NK-92 (cell line): ENCODE results near the gene POMT2.

Experiments
- DNase-seq: peaks from one replicate; lab custom pipeline; 2025; ENCODE audit not compliant: unreplicated experiment; lab: John Stamatoyannopoulos, UW

Gene POMT2

DNA sequence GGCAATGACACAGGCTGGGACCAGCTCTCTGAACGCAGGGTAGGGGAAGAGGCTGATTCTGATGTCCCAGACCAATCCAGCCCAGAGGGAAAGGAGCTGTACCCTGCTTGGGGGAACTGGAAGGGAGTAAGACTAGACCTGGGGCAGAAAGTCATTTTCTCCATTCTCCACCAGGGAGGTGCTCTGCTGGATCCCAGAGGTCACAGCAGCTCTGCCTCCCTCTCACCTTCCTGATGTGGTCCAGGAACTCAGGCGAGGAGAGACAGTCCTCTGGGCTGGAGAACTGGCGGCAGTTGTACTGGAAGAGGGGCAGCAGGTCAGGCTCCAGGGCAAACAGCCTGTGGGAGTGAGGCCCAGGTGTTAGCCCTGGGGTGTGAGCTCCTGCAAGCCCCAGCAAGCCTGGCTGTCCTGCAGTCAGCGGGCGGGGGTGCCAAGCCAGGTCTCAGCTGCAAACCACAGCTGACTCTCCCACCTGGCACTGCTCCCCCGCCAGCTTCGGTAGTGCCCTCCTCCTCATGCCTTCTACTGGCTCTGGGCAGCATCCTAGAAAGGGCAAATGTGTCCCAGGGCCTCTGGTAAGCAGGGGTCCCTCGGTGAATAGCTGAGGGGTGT lies 51.6 kb downstream of the POMT2 start:
- no peak for DNase-seq

- DNase-seq: no peak
These were observed 52.6 kb downstream of the POMT2 start for GRCh38 chr14:77267937-77268699.

DNA sequence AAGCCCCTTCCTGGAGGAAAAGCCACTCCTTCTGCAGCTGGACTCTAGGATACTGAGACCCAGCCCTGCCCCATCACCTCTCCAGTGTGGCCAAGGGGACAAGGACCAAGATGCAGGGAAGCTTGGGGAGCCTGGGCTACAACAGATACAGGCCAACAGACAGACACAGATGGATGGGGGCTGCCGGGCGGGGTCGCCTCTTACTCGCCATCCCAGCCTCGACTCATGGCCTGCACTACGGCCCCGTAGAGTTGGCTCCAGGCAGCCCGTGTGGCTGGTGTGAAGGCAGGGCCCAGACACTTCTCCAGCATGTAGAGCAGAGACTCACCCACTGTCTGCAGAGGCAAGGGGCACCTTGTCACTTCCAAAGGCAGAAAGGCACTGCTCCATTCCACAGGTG lies 54.3 kb downstream of the POMT2 start:
- DNase-seq: no peak

- no peak for DNase-seq
These were observed 54.9 kb downstream of the POMT2 start for GRCh38 chr14:77265561-77266335.

- no peak for DNase-seq
These were observed 55.5 kb downstream of the POMT2 start for GRCh38 chr14:77265187-77265515.

- no peak for DNase-seq
These were observed 56.1 kb downstream of the POMT2 start for GRCh38 chr14:77264466-77265186.

DNA sequence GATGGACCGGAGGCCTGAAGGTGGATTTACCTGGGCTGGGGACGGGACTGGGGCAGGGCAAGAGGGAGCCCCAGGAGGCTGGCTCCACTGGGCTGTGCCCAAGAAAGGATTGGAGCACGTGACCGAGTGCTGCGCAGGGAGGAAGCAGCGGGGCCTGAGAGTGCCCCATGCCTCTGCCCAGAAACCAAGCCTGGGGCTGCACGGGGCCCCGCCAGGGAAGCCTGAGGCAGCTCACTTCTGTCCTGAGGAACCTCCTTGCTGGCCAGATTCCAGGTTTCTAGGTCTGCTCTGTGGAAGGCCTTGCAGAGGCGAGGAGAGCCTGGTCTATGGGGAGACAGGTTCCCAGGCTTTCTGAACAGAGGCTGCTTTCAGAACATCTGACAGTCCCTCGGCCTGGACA lies 60.1 kb downstream of the POMT2 start:
- DNase-seq: no peak

DNA sequence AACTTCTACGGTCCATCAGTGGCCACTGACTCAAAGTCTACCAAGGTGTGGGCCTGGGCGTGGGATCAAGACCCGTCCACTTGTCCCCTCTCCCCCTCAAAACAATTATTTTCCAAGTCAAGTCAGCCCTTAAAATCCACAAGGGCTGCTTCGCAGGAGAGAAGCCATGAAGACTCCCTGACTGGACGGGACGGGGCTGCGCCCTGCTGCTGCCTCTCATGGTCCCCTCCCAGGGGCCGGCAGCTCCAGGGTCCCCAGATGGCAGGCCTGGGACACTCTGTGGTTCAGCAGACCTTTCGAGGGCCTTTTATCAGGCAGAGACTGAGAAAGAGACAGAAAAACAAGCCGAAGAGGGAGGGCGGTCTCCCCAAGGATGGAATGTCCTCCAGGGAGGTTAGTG lies 60.5 kb downstream of the POMT2 start:
- no peak for DNase-seq

DNA sequence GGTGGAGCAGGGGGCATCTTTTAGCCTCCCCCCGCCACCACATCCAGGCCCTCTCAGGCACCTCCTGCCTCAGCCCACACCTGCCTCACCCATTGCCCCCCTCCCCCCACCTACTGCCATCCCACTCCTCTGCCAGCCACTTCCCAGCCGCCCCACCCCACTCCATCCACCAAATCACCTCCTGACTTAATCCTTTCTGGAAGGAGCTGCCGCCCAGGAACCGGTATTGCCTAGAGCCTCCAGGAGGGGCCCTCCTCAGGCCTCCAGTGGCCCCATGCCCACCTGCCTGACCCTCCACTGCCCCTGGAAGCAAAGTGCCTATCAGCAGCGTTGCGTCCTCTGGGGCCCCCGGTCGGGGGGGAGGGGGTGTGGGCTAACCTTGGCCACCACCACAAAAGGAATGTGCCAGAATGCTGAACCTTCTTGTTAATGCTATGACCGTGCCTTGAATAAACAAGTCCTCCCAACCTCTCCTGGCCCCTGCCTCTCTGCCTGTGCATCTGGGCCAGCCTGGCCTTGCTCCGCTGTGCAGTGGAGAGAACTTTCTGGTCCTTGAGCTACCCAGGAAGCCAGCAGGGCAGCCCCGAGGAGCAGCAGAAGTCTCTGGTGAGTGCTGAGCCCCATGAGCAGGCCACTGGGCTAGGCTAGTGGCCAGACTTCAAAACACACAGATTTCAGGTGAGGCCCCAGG lies 61.5 kb downstream of the POMT2 start:
- no peak for DNase-seq

DNA sequence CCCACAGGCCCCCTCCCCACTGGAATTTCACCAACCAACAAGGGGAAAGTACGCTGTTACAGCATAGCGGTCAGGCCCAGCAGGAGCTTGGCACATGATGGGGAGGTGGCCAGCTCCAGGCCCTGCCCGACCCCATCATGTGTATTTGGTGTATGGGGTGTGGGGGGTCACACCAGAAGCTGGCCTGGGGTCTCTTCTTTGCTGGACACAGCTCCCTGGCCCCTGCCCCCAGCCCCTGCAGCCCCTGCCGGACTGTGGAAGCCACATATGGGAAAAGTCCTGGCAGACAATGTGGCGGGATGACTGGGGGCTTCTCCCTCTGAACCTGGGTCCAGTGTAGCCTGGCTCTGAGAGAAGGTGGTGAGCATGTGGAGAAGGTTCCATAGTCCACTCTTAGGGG lies 62.1 kb downstream of the POMT2 start:
- DNase-seq: no peak

DNA sequence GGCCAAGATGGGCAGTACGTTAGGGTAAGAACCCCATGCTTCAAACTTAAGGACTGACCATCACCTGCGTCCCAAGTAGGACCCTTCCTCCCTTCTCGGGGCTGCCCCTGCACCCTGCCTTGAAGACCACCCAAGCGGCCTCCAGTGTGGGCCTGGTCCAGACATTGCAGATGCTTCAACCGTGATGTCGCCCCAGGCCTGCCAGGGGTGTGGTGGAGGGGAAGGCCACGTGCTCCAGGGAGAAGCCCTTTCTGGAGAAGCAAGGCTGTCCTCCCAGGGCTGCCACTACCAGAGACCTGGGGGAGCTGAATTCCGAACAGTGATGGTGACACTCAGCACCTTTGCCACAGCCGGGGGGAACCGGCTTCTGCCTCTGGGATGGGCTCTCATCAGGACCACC lies 63.0 kb downstream of the POMT2 start:
- no peak for DNase-seq

- no peak for DNase-seq
These were observed 64.0 kb downstream of the POMT2 start for GRCh38 chr14:77256694-77257093.

- DNase-seq: no peak
These were observed 67.1 kb downstream of the POMT2 start for GRCh38 chr14:77253333-77254190.

- DNase-seq: no peak
These were observed 68.8 kb downstream of the POMT2 start for GRCh38 chr14:77251870-77252269.

DNA sequence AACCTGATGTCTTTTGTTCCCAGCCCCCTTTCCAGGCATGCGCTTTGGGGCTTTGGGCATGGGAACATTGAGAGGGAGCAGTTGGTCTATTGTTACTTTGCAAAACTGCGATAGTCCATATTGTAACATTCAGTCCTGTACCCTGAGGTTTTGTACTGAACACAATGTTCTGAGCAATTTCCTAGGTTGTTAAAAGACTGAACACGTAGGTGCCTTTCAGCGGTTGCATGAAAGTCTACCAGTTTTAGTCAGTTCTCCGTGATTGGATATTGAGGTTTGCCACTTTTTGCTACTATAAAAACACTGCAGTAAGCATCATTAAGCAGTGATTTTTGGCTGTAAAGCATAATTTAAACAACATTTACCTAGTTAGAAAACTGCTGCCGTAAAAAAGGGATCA lies 69.8 kb downstream of the POMT2 start:
- no peak for DNase-seq

GRCh38 chr14:77249286-77249685 lies 71.4 kb downstream of the POMT2 start:
- DNase-seq: no peak

- no peak for DNase-seq
These were observed 72.0 kb downstream of the POMT2 start for GRCh38 chr14:77248666-77249065.

DNA sequence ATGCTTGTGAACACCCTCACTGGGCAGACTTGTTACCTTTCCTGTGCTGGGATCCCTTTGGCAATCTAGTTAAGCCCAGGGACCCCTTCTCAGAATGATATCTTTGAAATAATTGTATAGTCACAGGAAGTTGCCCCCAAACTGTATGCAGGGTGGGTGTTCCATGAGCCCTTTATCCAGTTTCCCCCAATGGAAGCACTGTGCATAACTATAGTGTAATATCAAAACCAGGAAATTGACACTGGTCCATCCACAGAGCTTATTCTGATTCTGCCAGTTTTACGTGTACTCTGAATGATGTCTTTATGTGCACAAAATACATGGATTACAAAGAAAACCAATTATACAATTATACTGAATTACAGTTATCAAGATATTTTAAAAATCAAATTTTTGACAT lies 73.9 kb downstream of the POMT2 start:
- no peak for DNase-seq

GRCh38 chr14:77245820-77246219 lies 74.9 kb downstream of the POMT2 start:
- no peak for DNase-seq

- DNase-seq: no peak
These were observed 76.8 kb downstream of the POMT2 start for GRCh38 chr14:77243853-77244252.
